Activated naive CD4-positive, alpha-beta T cell treated with anti-CD3 and anti-CD28 coated beads, Interleukin-2, amount 10 ng/mL, durations not matched to agents 7 days and 5 days (primary cell): ENCODE data around the gene KRI1.
"Not testable (repeated sequence)": the region's sequence is repeated elsewhere in the genome, so short reads cannot be mapped to it uniquely, and the experiment has no call there.

ENCODE experiments used
- CTCF ChIA-PET: fragments of 350-600 bp; sonication (Branson Sonifier 250); formaldehyde crosslinking; loops from one replicate; lab custom pipeline; 2021; ENCODE audit warnings: antibody characterized with exemption; lab: Charles Lee
- DNase-seq: peaks from one replicate; pipeline ENCODE4 v3.0.0-alpha.2; 2020
- H3K27ac Mint-ChIP-seq: one replicate; pipeline ENCODE4 v1.8.0; 2021; ENCODE audit warnings: mild to moderate bottlenecking, moderate library complexity, mixed read lengths
- H3K27me3 Mint-ChIP-seq: one replicate; pipeline ENCODE4 v1.8.0; 2021; ENCODE audit warnings: mild to moderate bottlenecking, mixed read lengths
- H3K36me3 Mint-ChIP-seq: one replicate; pipeline ENCODE4 v1.8.0; 2021; ENCODE audit warnings: mixed read lengths
- H3K4me1 Mint-ChIP-seq: one replicate; pipeline ENCODE4 v1.8.0; 2021; ENCODE audit warnings: mixed read lengths
- H3K4me3 Mint-ChIP-seq: one replicate; pipeline ENCODE4 v1.8.0; 2021; ENCODE audit warnings: mild to moderate bottlenecking, moderate library complexity, mixed read lengths
- H3K9me3 Mint-ChIP-seq: one replicate; pipeline ENCODE4 v1.8.0; 2021; ENCODE audit warnings: mixed read lengths

The KRI1 gene

GRCh38 chr19:10535613-10536012 is 30.2 kb downstream of the KRI1 start:
- DNase-seq: no peak
- peaks cover 4% of the 10 kb centered on the region for H3K4me1 Mint-ChIP-seq
- H3K9me3 Mint-ChIP-seq: no peaks in the 10 kb centered on the region
- H3K36me3 Mint-ChIP-seq: no peaks in the 10 kb centered on the region
- H3K4me3 Mint-ChIP-seq: no peak overlapping the region
- CTCF ChIA-PET: interaction anchor here (0.6 to 1.1 kb wide), 4 partner anchors 27 to 427 kb away, joined by 3 read pairs; no protein-coding TSS in a partner anchor
- peaks cover 82% of the 10 kb centered on the region for H3K27me3 Mint-ChIP-seq
- H3K27ac Mint-ChIP-seq: no peak overlapping the region

- Mint-ChIP-seq H3K4me3 (no peak overlapping the region), H3K36me3 (no peaks in the 10 kb centered on the region), H3K4me1 (peaks cover 2% of the 10 kb centered on the region), H3K9me3 (no peaks in the 10 kb centered on the region), H3K27me3 (peaks cover 73% of the 10 kb centered on the region), H3K27ac (no peak overlapping the region)
- no peak for DNase-seq
- CTCF ChIA-PET: no interaction called here
These were observed 32.0 kb downstream of the KRI1 start for GRCh38 chr19:10533646-10534386.

- DNase-seq: no peak
- no peak overlapping the region for H3K27ac Mint-ChIP-seq
- no peaks in the 10 kb centered on the region for H3K9me3 Mint-ChIP-seq
- H3K4me3 Mint-ChIP-seq: no peak overlapping the region
- CTCF ChIA-PET: no interaction called here
- peaks cover 65% of the 10 kb centered on the region for H3K27me3 Mint-ChIP-seq
- H3K36me3 Mint-ChIP-seq: no peaks in the 10 kb centered on the region
- H3K4me1 Mint-ChIP-seq: no peaks in the 10 kb centered on the region
These were observed 33.4 kb downstream of the KRI1 start for GRCh38 chr19:10532457-10532856.

GRCh38 chr19:10526887-10527286 is 38.9 kb downstream of the KRI1 start:
- H3K27ac Mint-ChIP-seq, H3K9me3 Mint-ChIP-seq, H3K36me3 Mint-ChIP-seq, H3K4me1 Mint-ChIP-seq, DNase-seq, H3K4me3 Mint-ChIP-seq, CTCF ChIA-PET: not testable (repeated sequence)
- H3K27me3 Mint-ChIP-seq: peaks cover 53% of the 10 kb centered on the region

- Mint-ChIP-seq H3K4me1 (no peaks in the 10 kb centered on the region), H3K36me3 (no peaks in the 10 kb centered on the region), H3K27me3 (peaks cover 66% of the 10 kb centered on the region), H3K27ac (no peak overlapping the region), H3K9me3 (no peaks in the 10 kb centered on the region), H3K4me3 (no peak overlapping the region)
- CTCF ChIA-PET: interaction anchor here (1.0 kb wide), 1 partner anchor 13 kb away, joined by 4 read pairs; no protein-coding TSS in a partner anchor
- DNase-seq: no peak
These were observed 40.2 kb downstream of the KRI1 start for GRCh38 chr19:10525636-10526035.

- Mint-ChIP-seq H3K27me3 (peaks cover 78% of the 10 kb centered on the region), H3K27ac (no peak overlapping the region), H3K4me1 (peaks cover 14% of the 10 kb centered on the region), H3K4me3 (no peak overlapping the region), H3K9me3 (no peaks in the 10 kb centered on the region), H3K36me3 (no peaks in the 10 kb centered on the region)
- no peak for DNase-seq
- CTCF ChIA-PET: interaction anchor here (0.5 to 2.2 kb wide), 2 partner anchors 14 to 52 kb away, joined by 3 to 4 read pairs; no protein-coding TSS in a partner anchor
These were observed 42.6 kb downstream of the KRI1 start for GRCh38 chr19:10523135-10523636.

GRCh38 chr19:10521461-10522171 is 44.2 kb downstream of the KRI1 start:
- CTCF ChIA-PET: no interaction called here
- Mint-ChIP-seq H3K27ac (no peak overlapping the region), H3K27me3 (peaks cover 89% of the 10 kb centered on the region)

GRCh38 chr19:10520652-10521318 is 45.0 kb downstream of the KRI1 start:
- peaks cover 94% of the 10 kb centered on the region for H3K27me3 Mint-ChIP-seq
- no peak overlapping the region for H3K4me3 Mint-ChIP-seq
- H3K4me1 Mint-ChIP-seq: peaks cover 23% of the 10 kb centered on the region
- H3K9me3 Mint-ChIP-seq: no peaks in the 10 kb centered on the region
- DNase-seq: no peak
- CTCF ChIA-PET: interaction anchor here (1.0 kb wide), 1 partner anchor 51 kb away, joined by 3 read pairs; no protein-coding TSS in a partner anchor
- no peaks in the 10 kb centered on the region for H3K36me3 Mint-ChIP-seq
- no peak overlapping the region for H3K27ac Mint-ChIP-seq

More at GRCh38 chr19:10521461-10522171, 44.2 kb downstream of the KRI1 start:
- DNase-seq: no peak
- Mint-ChIP-seq H3K4me1 (peaks cover 21% of the 10 kb centered on the region), H3K36me3 (no peaks in the 10 kb centered on the region), H3K9me3 (no peaks in the 10 kb centered on the region), H3K4me3 (no peak overlapping the region)

- peaks cover 95% of the 10 kb centered on the region for H3K27me3 Mint-ChIP-seq
These were observed 46.4 kb downstream of the KRI1 start for GRCh38 chr19:10519421-10519820.

GRCh38 chr19:10518444-10519361 is 47.1 kb downstream of the KRI1 start:
- peaks cover 29% of the 10 kb centered on the region for H3K4me1 Mint-ChIP-seq
- H3K27ac Mint-ChIP-seq: no peak overlapping the region
- H3K27me3 Mint-ChIP-seq: peaks cover 95% of the 10 kb centered on the region
- CTCF ChIA-PET: interaction anchor here (1.0 kb wide), 1 partner anchor 181 kb away, joined by 3 read pairs; no protein-coding TSS in a partner anchor
- no peaks in the 10 kb centered on the region for H3K9me3 Mint-ChIP-seq
- DNase-seq: peak; percentile 23
- peak overlapping the region; percentile 48 for H3K4me3 Mint-ChIP-seq
- H3K36me3 Mint-ChIP-seq: peaks cover 2% of the 10 kb centered on the region

More at GRCh38 chr19:10519421-10519820, 46.4 kb downstream of the KRI1 start:
- Mint-ChIP-seq H3K4me3 (no peak overlapping the region), H3K36me3 (no peaks in the 10 kb centered on the region), H3K4me1 (peaks cover 27% of the 10 kb centered on the region), H3K9me3 (no peaks in the 10 kb centered on the region), H3K27ac (no peak overlapping the region)
- CTCF ChIA-PET: no interaction called here
- DNase-seq: no peak

GRCh38 chr19:10517760-10518443 is 47.9 kb downstream of the KRI1 start:
- Mint-ChIP-seq H3K27ac (peak overlapping the region; percentile 6), H3K27me3 (peaks cover 98% of the 10 kb centered on the region), H3K4me1 (peaks cover 37% of the 10 kb centered on the region), H3K4me3 (peak overlapping the region; percentile 48), H3K9me3 (no peaks in the 10 kb centered on the region), H3K36me3 (peaks cover 2% of the 10 kb centered on the region)
- CTCF ChIA-PET: interaction anchor here (1.0 to 1.2 kb wide), 3 partner anchors 9 to 182 kb away, joined by 3 read pairs; no protein-coding TSS in a partner anchor
- DNase-seq: peak; percentile 28

GRCh38 chr19:10517361-10517759 is 48.5 kb downstream of the KRI1 start, which contains the start of gene S1PR5:
Gene S1PR5 (minus strand): TSS chr19:10517447. CDS start chr19:10515011, 2,436 bp downstream.
- CTCF ChIA-PET: interaction anchor here (1.0 to 1.2 kb wide), 2 partner anchors 9 to 99 kb away, joined by 3 read pairs; no protein-coding TSS in a partner anchor
- peak; percentile 44 for DNase-seq
- Mint-ChIP-seq H3K4me3 (peak within 1 kb of the TSS; percentile 48), H3K4me1 (peaks cover 37% of the 10 kb centered on the region), H3K27me3 (peaks cover 99% of the 10 kb centered on the region), H3K27ac (peak within 1 kb of the TSS; percentile 6), H3K36me3 (peaks cover 2% of the 10 kb centered on the region), H3K9me3 (no peaks in the 10 kb centered on the region)
